ENCODE measurements around the gene PPP2R5C. TPM values are rescaled to one million over a fixed set of nuclear protein-coding genes. Genes with fewer than 3 reads are reported as not detected.

PPP2R5C gene
- total RNA-seq, 1 experiment from 2014 or later = 96.1 TPM

- ChIA-PET CTCF (no interaction called here), POLR2A (ENCODE audit: unreplicated experiment) (interaction anchor here (0.7 kb wide), 1 partner anchor 123 kb away, joined by 12 read pairs; no protein-coding TSS in a partner anchor)
- H4K20me1 ChIP-seq (ENCODE audit: low read length) = peaks cover 13% of the 10 kb centered on the region; the same call in 1 of the 2 replicates
- intact Hi-C loops (cut with micrococcal nuclease) = no loop called here
- peaks cover 50% of the 10 kb centered on the region for H3K4me1 ChIP-seq (ENCODE audit: insufficient read depth, low read length)
- peak overlapping the region; percentile 88 for H3K4me2 ChIP-seq (ENCODE audit: low read length)
- no peak for TF ChIP-seq EZH2phosphoT487 (IDR thresholded peaks at IDR 0.05; ENCODE audit: borderline replicate concordance, low read length)
- TF ChIP-seq, protein P1, sequence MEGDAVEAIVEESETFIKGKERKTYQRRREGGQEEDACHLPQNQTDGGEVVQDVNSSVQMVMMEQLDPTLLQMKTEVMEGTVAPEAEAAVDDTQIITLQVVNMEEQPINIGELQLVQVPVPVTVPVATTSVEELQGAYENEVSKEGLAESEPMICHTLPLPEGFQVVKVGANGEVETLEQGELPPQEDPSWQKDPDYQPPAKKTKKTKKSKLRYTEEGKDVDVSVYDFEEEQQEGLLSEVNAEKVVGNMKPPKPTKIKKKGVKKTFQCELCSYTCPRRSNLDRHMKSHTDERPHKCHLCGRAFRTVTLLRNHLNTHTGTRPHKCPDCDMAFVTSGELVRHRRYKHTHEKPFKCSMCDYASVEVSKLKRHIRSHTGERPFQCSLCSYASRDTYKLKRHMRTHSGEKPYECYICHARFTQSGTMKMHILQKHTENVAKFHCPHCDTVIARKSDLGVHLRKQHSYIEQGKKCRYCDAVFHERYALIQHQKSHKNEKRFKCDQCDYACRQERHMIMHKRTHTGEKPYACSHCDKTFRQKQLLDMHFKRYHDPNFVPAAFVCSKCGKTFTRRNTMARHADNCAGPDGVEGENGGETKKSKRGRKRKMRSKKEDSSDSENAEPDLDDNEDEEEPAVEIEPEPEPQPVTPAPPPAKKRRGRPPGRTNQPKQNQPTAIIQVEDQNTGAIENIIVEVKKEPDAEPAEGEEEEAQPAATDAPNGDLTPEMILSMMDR (conservative IDR thresholded peaks at IDR 0.05; ENCODE audit: low read depth, low read length) = no peak
- no peak for TF ChIP-seq EZH2 (IDR thresholded peaks at IDR 0.05; ENCODE audit: low read length, unreplicated experiment)
- peak overlapping the region; percentile 91 for H3K9ac ChIP-seq (ENCODE audit: low read length)
- H3F3A ChIP-seq (ENCODE audit: low read length, unreplicated experiment) = no peaks in the 10 kb centered on the region
- no peaks in the 10 kb centered on the region for H3K9me3 ChIP-seq (ENCODE audit: low read length)
- H3K79me2 ChIP-seq (ENCODE audit: low read length) = peaks cover 58% of the 10 kb centered on the region
- no peaks in the 10 kb centered on the region for H3K27me3 ChIP-seq (ENCODE audit: low read length)
- DNase-seq (peak; percentile 44), ATAC-seq (peak; percentile 7; the same call in 1 of the 2 replicates)
- H3K4me3 ChIP-seq (ENCODE audit: low read length) = peak overlapping the region; percentile 81
- peak overlapping the region; percentile 56 for H3K27ac ChIP-seq (ENCODE audit: low read length)
- peaks cover 26% of the 10 kb centered on the region for H3K36me3 ChIP-seq (ENCODE audit: low read depth, low read length)
- no peaks in the 10 kb centered on the region for H3K9me2 ChIP-seq (replicated peaks; ENCODE audit: low read length)
- no TSS peak for BruUV-seq (replicated peaks)
- H2AFZ ChIP-seq (ENCODE audit: low read length) = no peak overlapping the region
Observed at GRCh38 chr14:101965181-101965544, 203.7 kb downstream of the PPP2R5C start.

DNA sequence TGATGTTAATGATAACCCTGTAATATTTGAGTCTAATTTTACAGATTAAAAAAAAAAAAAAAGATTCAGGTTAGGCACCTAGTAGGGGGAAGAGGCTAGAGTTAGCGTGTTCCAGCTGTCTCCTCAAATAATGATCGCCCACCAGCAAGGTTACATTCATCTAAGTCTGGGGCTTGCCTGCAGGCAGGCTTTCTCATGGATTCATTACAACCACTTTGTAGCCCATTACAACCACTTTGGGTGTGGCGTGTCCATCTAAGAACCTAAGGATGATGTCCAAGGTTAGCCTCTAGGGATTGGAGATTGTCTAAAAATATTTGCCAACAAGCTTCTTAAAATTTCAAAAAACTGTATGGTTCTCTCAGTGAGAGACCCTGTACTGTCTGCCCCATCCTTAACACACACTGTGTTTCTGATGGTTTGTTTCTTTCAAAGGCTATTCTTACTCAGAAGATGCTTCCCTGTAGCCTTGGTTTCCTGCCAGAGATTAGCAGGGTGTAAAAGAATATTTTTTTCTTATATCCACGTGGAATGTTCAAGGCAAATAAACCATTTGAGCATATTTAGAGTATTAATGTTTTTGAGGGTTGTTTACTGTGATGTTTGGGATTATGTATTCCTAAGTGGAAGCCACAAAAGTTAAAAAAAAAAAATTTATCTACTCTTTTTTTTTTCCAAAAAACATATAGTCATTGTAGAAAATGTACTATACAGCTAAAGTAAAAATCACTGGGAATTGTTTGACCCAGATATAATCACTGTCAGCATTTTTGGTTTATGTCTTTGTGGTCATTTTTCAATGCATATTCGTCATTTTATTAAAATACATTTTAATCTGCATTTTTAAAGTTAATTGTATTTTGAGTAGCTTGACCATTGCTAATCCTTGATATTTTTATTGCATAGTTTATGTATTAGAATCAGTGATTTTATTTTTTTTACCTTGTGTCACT lies 204.5 kb downstream of the PPP2R5C start:
- TF ChIP-seq, protein P1 (conservative IDR thresholded peaks at IDR 0.05; ENCODE audit: low read depth, low read length) = no peak
- TF ChIP-seq EZH2 (IDR thresholded peaks at IDR 0.05; ENCODE audit: low read length, unreplicated experiment) = no peak
- TF ChIP-seq EZH2phosphoT487 (IDR thresholded peaks at IDR 0.05; ENCODE audit: borderline replicate concordance, low read length) = no peak
- H3K4me1 ChIP-seq (ENCODE audit: insufficient read depth, low read length) = peaks cover 57% of the 10 kb centered on the region
- DNase-seq = peak; percentile 48
- H3K9me2 ChIP-seq (replicated peaks; ENCODE audit: low read length) = no peaks in the 10 kb centered on the region
- no peaks in the 10 kb centered on the region for H3K27me3 ChIP-seq (ENCODE audit: low read length)
- intact Hi-C loops (cut with micrococcal nuclease) = loop anchor here (2.0 kb wide), 1 partner anchor 15 kb away; no protein-coding TSS in a partner anchor
- H3K36me3 ChIP-seq (ENCODE audit: low read depth, low read length) = peaks cover 26% of the 10 kb centered on the region
- ChIA-PET CTCF (no interaction called here), POLR2A (ENCODE audit: unreplicated experiment) (interaction anchor here (0.7 kb wide), 2 partner anchors 120 to 122 kb away, joined by 3 to 12 read pairs; no protein-coding TSS in a partner anchor)
- H3K4me2 ChIP-seq (ENCODE audit: low read length) = peak overlapping the region; percentile 88
- H3K27ac ChIP-seq (ENCODE audit: low read length) = peak overlapping the region; percentile 56
- H3K4me3 ChIP-seq (ENCODE audit: low read length) = peak overlapping the region; percentile 81
- H3K9me3 ChIP-seq (ENCODE audit: low read length) = no peaks in the 10 kb centered on the region
- BruUV-seq (replicated peaks) = TSS peak; percentile 38
- no peak overlapping the region for H2AFZ ChIP-seq (ENCODE audit: low read length)
- H3K9ac ChIP-seq (ENCODE audit: low read length) = peak overlapping the region; percentile 91
- peaks cover 13% of the 10 kb centered on the region; the same call in 1 of the 2 replicates for H4K20me1 ChIP-seq (ENCODE audit: low read length)
- no peaks in the 10 kb centered on the region for H3F3A ChIP-seq (ENCODE audit: low read length, unreplicated experiment)
- H3K79me2 ChIP-seq (ENCODE audit: low read length) = peaks cover 67% of the 10 kb centered on the region
- no peak for ATAC-seq
